ENCODE data around the gene PXMP2.
"Not testable (repeated sequence)": the region's sequence is repeated elsewhere in the genome, so short reads cannot be mapped to it uniquely, and the experiment has no call there.

Gene PXMP2

GRCh38 chr12:132724506-132725241 lies 37.3 kb downstream of the PXMP2 start:
- DNase-seq: no peak

GRCh38 chr12:132726386-132726785 lies 39.0 kb downstream of the PXMP2 start:
- DNase-seq: no peak

GRCh38 chr12:132727091-132727794 lies 39.9 kb downstream of the PXMP2 start:
- no peak for DNase-seq

GRCh38 chr12:132728502-132728901 lies 41.1 kb downstream of the PXMP2 start:
- DNase-seq: no peak

- DNase-seq: no peak
Measured at GRCh38 chr12:132729541-132730320, 42.3 kb downstream of the PXMP2 start.

- no peak for DNase-seq
Measured at GRCh38 chr12:132730353-132730752, 43.0 kb downstream of the PXMP2 start.

GRCh38 chr12:132731574-132731973 lies 44.2 kb downstream of the PXMP2 start:
- DNase-seq: no peak

GRCh38 chr12:132734206-132734605 lies 46.8 kb downstream of the PXMP2 start:
- DNase-seq: no peak

- DNase-seq: no peak
Measured at GRCh38 chr12:132735496-132735895, 48.1 kb downstream of the PXMP2 start.

- DNase-seq: no peak
Measured at GRCh38 chr12:132736378-132736777, 49.0 kb downstream of the PXMP2 start.

- DNase-seq: no peak
Measured at GRCh38 chr12:132736913-132737312, 49.5 kb downstream of the PXMP2 start.

- DNase-seq: no peak
Measured at GRCh38 chr12:132739600-132740312, 52.4 kb downstream of the PXMP2 start.

GRCh38 chr12:132740313-132740646 lies 52.9 kb downstream of the PXMP2 start:
- DNase-seq: no peak

- no peak for DNase-seq
Measured at GRCh38 chr12:132740652-132741051, 53.3 kb downstream of the PXMP2 start.

- no peak for DNase-seq
Measured at GRCh38 chr12:132741620-132742019, 54.2 kb downstream of the PXMP2 start.

- no peak for DNase-seq
Measured at GRCh38 chr12:132743831-132744230, 56.4 kb downstream of the PXMP2 start.

GRCh38 chr12:132746613-132747012 lies 59.2 kb downstream of the PXMP2 start:
- no peak for DNase-seq

- DNase-seq: no peak
Measured at GRCh38 chr12:132747395-132747794, 60.0 kb downstream of the PXMP2 start.

GRCh38 chr12:132747896-132748295 lies 60.5 kb downstream of the PXMP2 start:
- no peak for DNase-seq

GRCh38 chr12:132748319-132748718 lies 60.9 kb downstream of the PXMP2 start:
- DNase-seq: no peak

- not testable (repeated sequence) for DNase-seq
Measured at GRCh38 chr12:132753670-132754069, 66.3 kb downstream of the PXMP2 start.

GRCh38 chr12:132754160-132754932 lies 67.0 kb downstream of the PXMP2 start:
- no peak for DNase-seq
